Astrocyte of the spinal cord (primary cell): ENCODE results near the gene PLA2G4C.

ENCODE experiments used
- DNase-seq: peaks from one replicate; pipeline ENCODE4 v3.0.0; 2011; ENCODE audit warnings: low read depth, low spot score
- H3K4me3 ChIP-seq: 2 replicates; pipeline ENCODE4 v1.5.1; 2011; ENCODE audit warnings: low read depth, mild to moderate bottlenecking, low read length, moderate library complexity
- CTCF ChIP-seq: IDR thresholded peaks from 2 replicates; pipeline ENCODE4 v1.5.1; 2012; ENCODE audit warnings: low read depth, mild to moderate bottlenecking, low read length, inconsistent platforms
- in situ Hi-C: cut with HindIII; loops from 2 replicates; pipeline ENCODE4 v1.10.0; 2017; ENCODE audit warnings: low sequenced_read_pairs

PLA2G4C gene

GRCh38 chr19:48147597-48148175, 37.1 kb upstream of the PLA2G4C start:
- in situ Hi-C loops: no loop called here
- H3K4me3 ChIP-seq: no peak overlapping the region
- no peak for DNase-seq
- no peak for TF ChIP-seq CTCF

GRCh38 chr19:48139053-48139452, 28.4 kb upstream of the PLA2G4C start:
- DNase-seq: no peak
- in situ Hi-C loops: no loop called here
- TF ChIP-seq CTCF: no peak
- no peak overlapping the region for H3K4me3 ChIP-seq

- DNase-seq: no peak
- in situ Hi-C loops: no loop called here
- TF ChIP-seq CTCF: no peak
- no peak overlapping the region for H3K4me3 ChIP-seq
Measured at GRCh38 chr19:48137411-48137810, 26.8 kb upstream of the PLA2G4C start.

- in situ Hi-C loops: no loop called here
- TF ChIP-seq CTCF: no peak
- no peak for DNase-seq
- no peak overlapping the region for H3K4me3 ChIP-seq
Measured at GRCh38 chr19:48136547-48136946, 25.9 kb upstream of the PLA2G4C start.

GRCh38 chr19:48135411-48135810, 24.8 kb upstream of the PLA2G4C start:
- H3K4me3 ChIP-seq: no peak overlapping the region
- TF ChIP-seq CTCF: no peak
- no peak for DNase-seq
- in situ Hi-C loops: no loop called here

- no peak for DNase-seq
- in situ Hi-C loops: no loop called here
- H3K4me3 ChIP-seq: no peak overlapping the region
- no peak for TF ChIP-seq CTCF
Measured at GRCh38 chr19:48133094-48133493, 22.5 kb upstream of the PLA2G4C start.

GRCh38 chr19:48127561-48127960, 16.9 kb upstream of the PLA2G4C start:
- DNase-seq: no peak
- H3K4me3 ChIP-seq: no peak overlapping the region
- in situ Hi-C loops: no loop called here
- no peak for TF ChIP-seq CTCF
